PC-3 (cell line): ENCODE data around the gene SH3RF3. TPM values are rescaled to one million over a fixed set of nuclear protein-coding genes. Genes with fewer than 3 reads are reported as not detected.

Source experiments
- ATAC-seq: fragments of 200-7000 bp; cut with Tn5 transposase; 2 replicates; pipeline ENCODE4 v1.9.1; 2020; ENCODE audit warnings: mild to moderate bottlenecking, moderate library complexity
- BruUV-seq: library from RNA; stranded (reverse); fragments of 400-500 nt; replicated peaks from 2 replicates; lab custom pipeline; 2021; lab: Mats Ljungman, UMichigan
- CTCF ChIA-PET: fragments of 300-600 bp; sonication (Branson Sonifier 250); formaldehyde crosslinking; loops from one replicate; lab custom pipeline; 2022; ENCODE audit warnings: antibody characterized with exemption; lab: Charles Lee
- POLR2A ChIA-PET: fragments of 300-600 bp; sonication (Branson Sonifier 250); formaldehyde crosslinking; loops from one replicate; lab custom pipeline; 2022; ENCODE audit warnings: antibody characterized with exemption; ENCODE audit not compliant: unreplicated experiment; lab: Charles Lee
- DNase-seq: peaks from one replicate; pipeline ENCODE4 v3.0.0-alpha.2; 2015
- H2AFZ ChIP-seq: fragments of 300-600 bp; sonication (generic); 2 replicates; pipeline ENCODE4 v1.6.0; 2016; ENCODE audit warnings: antibody characterized with exemption, low read length
- H3F3A ChIP-seq: fragments of 300-600 bp; sonication (generic); one replicate; pipeline ENCODE4 v1.6.0; 2017; ENCODE audit warnings: antibody characterized with exemption, low read length, control low read depth, mild to moderate bottlenecking; ENCODE audit not compliant: unreplicated experiment
- H3K27ac ChIP-seq: fragments of 300-600 bp; sonication (generic); 2 replicates; pipeline ENCODE4 v1.5.1; 2016; ENCODE audit warnings: mild to moderate bottlenecking, low read length
- H3K27me3 ChIP-seq: fragments of 300-600 bp; sonication (generic); 2 replicates; pipeline ENCODE4 v1.6.1; 2016; ENCODE audit warnings: low read length, mixed read lengths
- H3K36me3 ChIP-seq: fragments of 300-600 bp; sonication (generic); 2 replicates; pipeline ENCODE4 v1.6.1; 2016; ENCODE audit warnings: low read depth, mixed run types, low read length, mixed read lengths
- H3K4me1 ChIP-seq: fragments of 300-600 bp; sonication (generic); 2 replicates; pipeline ENCODE4 v1.5.1; 2016; ENCODE audit warnings: low read length; ENCODE audit not compliant: insufficient read depth
- H3K4me2 ChIP-seq: fragments of 300-600 bp; sonication (generic); 2 replicates; pipeline ENCODE4 v1.6.0; 2016; ENCODE audit warnings: low read length
- H3K4me3 ChIP-seq: fragments of 300-600 bp; sonication (generic); 2 replicates; pipeline ENCODE4 v1.5.1; 2016; ENCODE audit warnings: mild to moderate bottlenecking, low read length, mixed read lengths
- H3K79me2 ChIP-seq: fragments of 300-600 bp; sonication (generic); 2 replicates; pipeline ENCODE4 v1.6.1; 2017; ENCODE audit warnings: low read length, mixed read lengths
- H3K9ac ChIP-seq: fragments of 300-600 bp; sonication (generic); 2 replicates; pipeline ENCODE4 v1.6.0; 2016; ENCODE audit warnings: mild to moderate bottlenecking, low read length
- H3K9me2 ChIP-seq: fragments of 300-600 bp; sonication (generic); replicated peaks from 2 replicates; pipeline ENCODE4 v1.6.1; 2016; ENCODE audit warnings: mixed run types, low read length, mixed read lengths
- H3K9me3 ChIP-seq: fragments of 300-600 bp; sonication (generic); 2 replicates; pipeline ENCODE4 v1.6.1; 2016; ENCODE audit warnings: low read length, mixed read lengths
- H4K20me1 ChIP-seq: fragments of 300-600 bp; sonication (generic); 2 replicates; pipeline ENCODE4 v1.6.1; 2016; ENCODE audit warnings: low read length, mixed read lengths
- EZH2 ChIP-seq: fragments of 300-600 bp; sonication (generic); IDR thresholded peaks from one replicate; pipeline ENCODE4 v1.6.1; 2017; ENCODE audit warnings: antibody characterized with exemption, mild to moderate bottlenecking, low read length; ENCODE audit not compliant: unreplicated experiment
- EZH2phosphoT487 ChIP-seq: fragments of 300-600 bp; sonication (generic); IDR thresholded peaks from 2 replicates; pipeline ENCODE4 v1.6.1; 2018; ENCODE audit warnings: mild to moderate bottlenecking, antibody characterized with exemption, low read length, borderline replicate concordance
- intact Hi-C: fragments of 100-400 bp; cut with micrococcal nuclease; formaldehyde crosslinking; loops from 2 replicates; pipeline ENCODE4 v1.9.0; 2023
- total RNA-seq: library from RNA; depleted of rRNA; stranded (reverse); fragments of >200 nt; gene quantifications from 2 replicates; pipeline ENCODE4 v1.2.3, GENCODE V29; 2014
- TF ChIP-seq, protein P1 (sequence below): fragments of 300-600 bp; sonication (generic); conservative IDR thresholded peaks from 2 replicates; pipeline ENCODE4 v1.5.1; 2017; ENCODE audit warnings: antibody characterized with exemption, low read depth, mild to moderate bottlenecking, low read length

SH3RF3 gene
- total RNA-seq, 1 experiment from 2014 or later: 11.7 TPM

DNA sequence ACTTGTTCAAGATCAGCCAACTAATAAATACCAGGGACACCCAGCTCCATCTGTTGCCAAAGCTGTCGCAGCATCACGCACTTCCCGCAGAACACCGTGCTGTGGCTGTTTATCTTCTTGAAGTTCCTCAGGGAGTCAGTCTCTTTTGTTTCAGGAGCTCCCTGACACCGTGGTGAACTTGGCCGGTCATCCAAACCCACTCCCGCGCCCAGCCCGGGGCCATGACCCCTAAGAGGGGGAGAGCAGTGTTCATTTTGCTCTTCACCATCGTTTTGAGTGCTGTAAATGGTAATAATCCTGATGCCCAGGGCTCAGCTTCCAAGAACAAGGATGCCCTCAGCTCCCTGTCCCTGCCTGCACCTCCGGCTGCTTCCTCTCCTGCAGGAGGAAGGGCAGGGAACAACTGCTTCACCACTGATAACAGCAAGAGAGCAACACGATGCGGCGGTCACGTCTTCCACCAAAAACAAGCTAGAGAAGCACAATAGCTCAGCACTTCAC, 353.4 kb downstream of the SH3RF3 start:
- no peaks in the 10 kb centered on the region for H3K9me2 ChIP-seq
- H3K36me3 ChIP-seq: no peaks in the 10 kb centered on the region
- ChIA-PET CTCF (no interaction called here), POLR2A (interaction anchor here (0.6 kb wide), 1 partner anchor 17 kb away, joined by 3 read pairs; no protein-coding TSS in a partner anchor)
- no TSS peak for BruUV-seq
- H3K9me3 ChIP-seq: no peaks in the 10 kb centered on the region
- no peaks in the 10 kb centered on the region for H3K79me2 ChIP-seq
- no peak overlapping the region for H3K9ac ChIP-seq
- ATAC-seq (no peak), DNase-seq (no peak)
- H3K4me3 ChIP-seq: no peak overlapping the region
- no peaks in the 10 kb centered on the region for H3F3A ChIP-seq
- no peak overlapping the region for H2AFZ ChIP-seq
- peaks cover 19% of the 10 kb centered on the region for H3K4me1 ChIP-seq
- intact Hi-C loops: no loop called here
- H3K27ac ChIP-seq: no peak overlapping the region
- TF ChIP-seq, protein P1, sequence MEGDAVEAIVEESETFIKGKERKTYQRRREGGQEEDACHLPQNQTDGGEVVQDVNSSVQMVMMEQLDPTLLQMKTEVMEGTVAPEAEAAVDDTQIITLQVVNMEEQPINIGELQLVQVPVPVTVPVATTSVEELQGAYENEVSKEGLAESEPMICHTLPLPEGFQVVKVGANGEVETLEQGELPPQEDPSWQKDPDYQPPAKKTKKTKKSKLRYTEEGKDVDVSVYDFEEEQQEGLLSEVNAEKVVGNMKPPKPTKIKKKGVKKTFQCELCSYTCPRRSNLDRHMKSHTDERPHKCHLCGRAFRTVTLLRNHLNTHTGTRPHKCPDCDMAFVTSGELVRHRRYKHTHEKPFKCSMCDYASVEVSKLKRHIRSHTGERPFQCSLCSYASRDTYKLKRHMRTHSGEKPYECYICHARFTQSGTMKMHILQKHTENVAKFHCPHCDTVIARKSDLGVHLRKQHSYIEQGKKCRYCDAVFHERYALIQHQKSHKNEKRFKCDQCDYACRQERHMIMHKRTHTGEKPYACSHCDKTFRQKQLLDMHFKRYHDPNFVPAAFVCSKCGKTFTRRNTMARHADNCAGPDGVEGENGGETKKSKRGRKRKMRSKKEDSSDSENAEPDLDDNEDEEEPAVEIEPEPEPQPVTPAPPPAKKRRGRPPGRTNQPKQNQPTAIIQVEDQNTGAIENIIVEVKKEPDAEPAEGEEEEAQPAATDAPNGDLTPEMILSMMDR: no peak
- TF ChIP-seq EZH2: no peak
- no peaks in the 10 kb centered on the region for H3K27me3 ChIP-seq
- no peak overlapping the region for H3K4me2 ChIP-seq
- H4K20me1 ChIP-seq: no peaks in the 10 kb centered on the region

GRCh38 chr2:109486711-109487535, 357.9 kb downstream of the SH3RF3 start:
- H3K79me2 ChIP-seq: no peaks in the 10 kb centered on the region
- ChIA-PET POLR2A (no interaction called here), CTCF (no interaction called here)
- no peaks in the 10 kb centered on the region for H3K27me3 ChIP-seq
- no peak overlapping the region for H3K4me2 ChIP-seq
- no peaks in the 10 kb centered on the region for H4K20me1 ChIP-seq
- DNase-seq: no peak
- H3K9ac ChIP-seq: no peak overlapping the region
- H3K4me1 ChIP-seq: peaks cover 1% of the 10 kb centered on the region
- H3K9me2 ChIP-seq: no peaks in the 10 kb centered on the region
- intact Hi-C loops: no loop called here
- BruUV-seq: no TSS peak
- H3K9me3 ChIP-seq: no peaks in the 10 kb centered on the region
- TF ChIP-seq EZH2: no peak
- TF ChIP-seq, protein P1: no peak
- no peak for TF ChIP-seq EZH2phosphoT487
- H3K36me3 ChIP-seq: no peaks in the 10 kb centered on the region
- ATAC-seq: no peak
- H3K4me3 ChIP-seq: no peak overlapping the region
- no peak overlapping the region for H3K27ac ChIP-seq
- H3F3A ChIP-seq: no peaks in the 10 kb centered on the region
- no peak overlapping the region for H2AFZ ChIP-seq

DNA sequence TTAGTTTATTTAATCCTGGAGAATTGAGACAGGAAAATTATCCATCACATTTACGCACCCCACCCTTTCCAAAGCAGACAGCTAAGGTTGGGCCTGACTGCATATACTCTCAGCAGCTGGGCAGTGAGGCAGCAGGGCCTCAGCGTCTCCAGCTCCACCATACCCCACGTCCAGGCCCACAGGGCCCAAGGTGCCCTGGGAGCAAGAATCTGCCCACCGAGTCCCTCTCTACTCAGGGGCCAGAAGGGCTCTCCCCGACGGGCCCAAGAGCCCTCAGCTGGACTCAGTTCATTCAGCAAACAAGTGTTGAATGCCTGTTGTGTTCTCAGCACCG, 358.5 kb downstream of the SH3RF3 start:
- BruUV-seq: no TSS peak

More for the DNA sequence above, 358.5 kb downstream of the SH3RF3 start:
- Histone ChIP-seq H2AFZ (no peak overlapping the region), H3K4me2 (no peak overlapping the region), H3F3A (no peaks in the 10 kb centered on the region), H3K4me3 (no peak overlapping the region), H3K27me3 (no peaks in the 10 kb centered on the region), H3K9me2 (no peaks in the 10 kb centered on the region), H3K9me3 (no peaks in the 10 kb centered on the region), H3K79me2 (no peaks in the 10 kb centered on the region), H3K36me3 (no peaks in the 10 kb centered on the region), H3K9ac (no peak overlapping the region), H4K20me1 (no peaks in the 10 kb centered on the region), H3K4me1 (no peaks in the 10 kb centered on the region), H3K27ac (no peak overlapping the region)
- ChIA-PET POLR2A (no interaction called here), CTCF (no interaction called here)
- TF ChIP-seq, protein P1: no peak
- TF ChIP-seq EZH2 (no peak), EZH2phosphoT487 (no peak)
- ATAC-seq: no peak
- DNase-seq: no peak
- intact Hi-C loops: no loop called here
